ENCODE results near the gene BAZ2B.

GRCh38 chr2:159450180-159450579, 166.2 kb downstream of the BAZ2B start:
- TF ChIP-seq EZH2phosphoT487 (IDR thresholded peaks at IDR 0.05; ENCODE audit: low read length): no peak
- no peak for TF ChIP-seq CTCF (IDR thresholded peaks at IDR 0.05; ENCODE audit: low read length)
- no peak for TF ChIP-seq EZH2 (optimal IDR thresholded peaks at IDR 0.05; ENCODE audit: low read depth, low read length)

Data from MM.1S (cell line).